Measurements from ENCODE around the gene PLCG1.

- TF ChIP-seq, protein P1, sequence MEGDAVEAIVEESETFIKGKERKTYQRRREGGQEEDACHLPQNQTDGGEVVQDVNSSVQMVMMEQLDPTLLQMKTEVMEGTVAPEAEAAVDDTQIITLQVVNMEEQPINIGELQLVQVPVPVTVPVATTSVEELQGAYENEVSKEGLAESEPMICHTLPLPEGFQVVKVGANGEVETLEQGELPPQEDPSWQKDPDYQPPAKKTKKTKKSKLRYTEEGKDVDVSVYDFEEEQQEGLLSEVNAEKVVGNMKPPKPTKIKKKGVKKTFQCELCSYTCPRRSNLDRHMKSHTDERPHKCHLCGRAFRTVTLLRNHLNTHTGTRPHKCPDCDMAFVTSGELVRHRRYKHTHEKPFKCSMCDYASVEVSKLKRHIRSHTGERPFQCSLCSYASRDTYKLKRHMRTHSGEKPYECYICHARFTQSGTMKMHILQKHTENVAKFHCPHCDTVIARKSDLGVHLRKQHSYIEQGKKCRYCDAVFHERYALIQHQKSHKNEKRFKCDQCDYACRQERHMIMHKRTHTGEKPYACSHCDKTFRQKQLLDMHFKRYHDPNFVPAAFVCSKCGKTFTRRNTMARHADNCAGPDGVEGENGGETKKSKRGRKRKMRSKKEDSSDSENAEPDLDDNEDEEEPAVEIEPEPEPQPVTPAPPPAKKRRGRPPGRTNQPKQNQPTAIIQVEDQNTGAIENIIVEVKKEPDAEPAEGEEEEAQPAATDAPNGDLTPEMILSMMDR (IDR thresholded peaks at IDR 0.05), result no peak
- no peak for TF ChIP-seq POLR2A (IDR thresholded peaks at IDR 0.05)
Observed at GRCh38 chr20:41171736-41172295, 34.5 kb downstream of the PLCG1 start.
